HEK293T (cell line): ENCODE measurements around the gene SPTBN4.

Experiments used
- CTCF ChIA-PET: fragments of 350-600 bp; formaldehyde crosslinking; extraction: SDS; loops from one replicate; lab custom pipeline; 2021; ENCODE audit warnings: antibody characterized with exemption, inconsistent platforms; lab: Yijun Ruan, JAX
- POLR2A ChIA-PET: fragments of 350-600 bp; formaldehyde crosslinking; extraction: SDS; loops from one replicate; lab custom pipeline; 2020; ENCODE audit warnings: antibody characterized with exemption, inconsistent platforms; lab: Yijun Ruan, JAX
- DNase-seq: peaks from one replicate; pipeline ENCODE4 v3.0.0; 2012; ENCODE audit warnings: mixed read lengths; ENCODE audit errors: extremely low spot score
- ARNT ChIP-seq: fragments of 450-650 bp; IDR thresholded peaks from 2 replicates; pipeline ENCODE4 v1.6.1; 2017; ENCODE audit warnings: mild to moderate bottlenecking
- BHLHE40 ChIP-seq: fragments of 450-650 bp; IDR thresholded peaks from 2 replicates; pipeline ENCODE4 v1.6.1; 2016; ENCODE audit warnings: mild to moderate bottlenecking, moderate library complexity, borderline replicate concordance
- CTBP1 ChIP-seq: fragments of 450-650 bp; IDR thresholded peaks from 2 replicates; pipeline ENCODE4 v1.6.1; 2016; ENCODE audit warnings: borderline replicate concordance
- ELF4 ChIP-seq: fragments of 450-650 bp; IDR thresholded peaks from 2 replicates; pipeline ENCODE4 v1.6.1; 2017; ENCODE audit warnings: antibody characterized with exemption
- FOXA1 ChIP-seq: fragments of 450-650 bp; IDR thresholded peaks from 2 replicates; pipeline ENCODE4 v1.6.1; 2016; ENCODE audit warnings: mild to moderate bottlenecking
- FOXK2 ChIP-seq: fragments of 450-650 bp; IDR thresholded peaks from 2 replicates; pipeline ENCODE4 v1.6.1; 2016; ENCODE audit warnings: mild to moderate bottlenecking
- FOXM1 ChIP-seq: fragments of 450-650 bp; IDR thresholded peaks from 2 replicates; pipeline ENCODE4 v1.6.1; 2017; ENCODE audit warnings: mild to moderate bottlenecking, borderline replicate concordance
- HDGF ChIP-seq: fragments of 450-650 bp; IDR thresholded peaks from 2 replicates; pipeline ENCODE4 v1.6.1; 2017; ENCODE audit warnings: antibody characterized with exemption, borderline replicate concordance
- L3MBTL2 ChIP-seq: fragments of 450-650 bp; conservative IDR thresholded peaks from 2 replicates; pipeline ENCODE4 v1.6.1; 2016; ENCODE audit warnings: mild to moderate bottlenecking
- LEF1 ChIP-seq: fragments of 450-650 bp; IDR thresholded peaks from 2 replicates; pipeline ENCODE4 v1.6.1; 2017; ENCODE audit warnings: mild to moderate bottlenecking, borderline replicate concordance
- NFRKB ChIP-seq: fragments of 450-650 bp; IDR thresholded peaks from 2 replicates; pipeline ENCODE4 v1.6.1; 2016; ENCODE audit warnings: mild to moderate bottlenecking, moderate library complexity
- SP1 ChIP-seq: fragments of 450-650 bp; IDR thresholded peaks from 2 replicates; pipeline ENCODE4 v1.6.1; 2017
- SUZ12 ChIP-seq: fragments of 450-650 bp; IDR thresholded peaks from 2 replicates; pipeline ENCODE4 v1.6.1; 2016; ENCODE audit warnings: mild to moderate bottlenecking
- TARDBP ChIP-seq: fragments of 450-650 bp; IDR thresholded peaks from 2 replicates; pipeline ENCODE4 v1.6.1; 2016
- ZNF384 ChIP-seq: fragments of 450-650 bp; IDR thresholded peaks from 2 replicates; pipeline ENCODE4 v1.6.1; 2016
- TF ChIP-seq, protein P1 (sequence below): fragments of 450-650 bp; IDR thresholded peaks from 2 replicates; pipeline ENCODE4 v1.6.1; 2016

SPTBN4 gene

DNA sequence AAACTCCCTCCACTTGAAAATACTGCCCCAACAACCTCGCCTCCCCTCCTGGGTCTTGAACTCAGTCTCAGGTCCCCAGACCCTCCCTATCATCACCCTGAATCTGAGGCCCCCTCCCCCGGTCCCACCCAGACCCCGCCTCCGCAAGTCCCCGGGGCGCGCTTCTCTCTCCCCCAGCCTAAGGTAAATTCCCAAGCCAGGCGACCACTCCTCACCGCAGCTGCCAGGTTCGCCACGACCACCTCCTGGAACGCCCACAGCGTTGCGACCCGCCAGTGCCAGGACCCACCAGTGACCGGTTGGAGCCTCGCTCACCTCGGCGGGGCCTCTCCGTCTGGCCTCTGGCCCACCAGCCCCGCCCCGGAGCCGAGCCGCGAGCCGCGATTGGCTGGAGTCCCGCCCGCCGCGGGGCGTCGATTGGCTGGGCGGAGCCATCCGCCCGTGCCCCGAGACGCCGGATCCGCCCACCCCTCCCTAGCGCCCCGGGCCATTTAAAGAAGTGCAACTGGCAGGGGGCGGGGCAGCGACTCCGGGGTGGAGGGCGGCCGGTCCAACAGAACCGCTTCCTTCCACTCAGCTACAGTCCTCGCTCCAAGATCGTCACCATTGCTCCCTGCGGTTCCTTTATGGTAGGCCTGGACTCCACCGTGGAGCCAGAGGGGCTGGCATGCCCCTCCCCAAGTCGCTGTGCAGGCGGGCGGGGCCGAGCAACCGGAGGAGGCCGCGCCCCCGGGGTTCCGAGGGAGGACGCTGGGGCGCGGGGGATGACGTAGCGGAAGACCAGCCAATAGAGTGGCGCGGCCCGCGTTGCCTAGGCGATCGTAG is 22.6 kb upstream of the SPTBN4 start, which contains the start of gene SERTAD3:
TSS of gene SERTAD3 (minus strand) at position 336 of the 825 bp plus-strand sequence. CDS start 2,255 bp downstream, outside the sequence.
- TF ChIP-seq SUZ12 (no peak), HDGF (no peak), BHLHE40 (no peak), FOXK2 (no peak), FOXM1 (no peak), ARNT (no peak), FOXA1 (no peak), SP1 (no peak), TARDBP (no peak), LEF1 (no peak)
- ChIA-PET POLR2A (interaction anchor here (1.0 to 5.8 kb wide), 15 partner anchors 10 to 159 kb away, joined by 3 to 57 read pairs (median 8); partner anchors contain the start of genes AKT2, BLVRB and SERTAD1), CTCF (interaction anchor here (1.4 kb wide), 1 partner anchor 190 kb away, joined by 3 read pairs; no protein-coding TSS in a partner anchor)
- DNase-seq: peak; percentile 92

DNA sequence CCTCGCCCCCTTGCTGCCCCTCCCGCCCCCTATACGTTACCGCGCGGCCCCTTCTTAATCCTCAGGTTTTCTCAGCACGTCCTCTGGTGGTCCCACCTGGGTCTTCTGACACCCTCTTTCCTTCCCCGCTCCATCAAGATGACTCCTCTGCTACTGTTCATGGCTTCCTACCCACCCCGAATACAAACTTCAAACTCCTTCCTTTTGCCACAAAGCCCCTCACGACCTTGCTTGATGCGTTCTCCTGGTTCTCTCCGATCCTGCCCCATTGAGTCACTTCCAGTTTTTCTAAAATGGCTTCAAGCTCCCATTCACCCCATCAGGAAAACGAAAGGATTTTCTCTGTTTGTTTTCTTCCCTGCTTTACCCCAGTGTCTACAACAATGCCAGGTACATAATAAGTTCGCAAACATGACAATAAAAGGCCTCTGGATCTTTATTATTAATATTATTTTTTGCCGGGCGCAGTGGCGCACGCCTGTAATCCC is 21.9 kb upstream of the SPTBN4 start:
- CTCF ChIA-PET: no interaction called here
- DNase-seq: no peak
- TF ChIP-seq FOXM1 (no peak), FOXA1 (no peak), CTBP1 (peak; percentile 46; the same call in 1 of the 2 replicates)
- POLR2A ChIA-PET: interaction anchor here (1.0 to 5.8 kb wide), 5 partner anchors 10 to 24 kb away, joined by 3 to 57 read pairs (median 51); partner anchors contain the start of gene SERTAD1

DNA sequence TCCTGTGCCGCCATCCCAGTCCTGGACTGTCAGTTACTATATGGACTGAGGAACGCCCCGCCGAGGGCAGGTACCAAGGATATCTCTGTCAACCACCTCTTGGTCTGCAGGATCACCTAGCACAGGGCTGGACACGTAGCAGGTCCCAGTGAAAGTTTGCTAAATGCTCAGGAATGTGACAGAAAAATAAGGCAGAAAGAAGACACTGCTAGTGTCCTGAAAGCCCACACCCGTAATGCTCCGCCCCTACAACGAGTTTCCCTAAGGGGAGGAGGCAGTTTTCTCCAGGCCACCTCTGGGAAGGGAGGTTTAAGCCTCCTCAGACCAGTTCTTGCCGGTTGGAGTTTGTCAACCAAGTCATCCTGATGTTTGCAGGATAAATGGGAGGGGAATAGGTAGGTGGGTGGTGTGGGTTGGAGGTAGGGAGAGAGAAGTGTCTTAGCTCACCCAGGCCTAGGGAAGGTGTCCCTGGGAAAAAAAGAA is 21.0 kb upstream of the SPTBN4 start:
- DNase-seq: no peak
- CTCF ChIA-PET: no interaction called here
- TF ChIP-seq CTBP1 (no peak), NFRKB (no peak), ELF4 (no peak), FOXK2 (no peak), ARNT (no peak), SP1 (no peak), SUZ12 (no peak), ZNF384 (no peak), L3MBTL2 (no peak), HDGF (no peak), TARDBP (no peak), LEF1 (no peak), FOXA1 (no peak), FOXM1 (no peak), BHLHE40 (no peak)
- TF ChIP-seq, protein P1, sequence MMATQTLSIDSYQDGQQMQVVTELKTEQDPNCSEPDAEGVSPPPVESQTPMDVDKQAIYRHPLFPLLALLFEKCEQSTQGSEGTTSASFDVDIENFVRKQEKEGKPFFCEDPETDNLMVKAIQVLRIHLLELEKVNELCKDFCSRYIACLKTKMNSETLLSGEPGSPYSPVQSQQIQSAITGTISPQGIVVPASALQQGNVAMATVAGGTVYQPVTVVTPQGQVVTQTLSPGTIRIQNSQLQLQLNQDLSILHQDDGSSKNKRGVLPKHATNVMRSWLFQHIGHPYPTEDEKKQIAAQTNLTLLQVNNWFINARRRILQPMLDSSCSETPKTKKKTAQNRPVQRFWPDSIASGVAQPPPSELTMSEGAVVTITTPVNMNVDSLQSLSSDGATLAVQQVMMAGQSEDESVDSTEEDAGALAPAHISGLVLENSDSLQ: no peak
- POLR2A ChIA-PET: interaction anchor here (1.0 to 4.8 kb wide), 4 partner anchors 9 to 97 kb away, joined by 3 to 57 read pairs (median 4); partner anchors contain the start of genes C19orf47 and PLD3

DNA sequence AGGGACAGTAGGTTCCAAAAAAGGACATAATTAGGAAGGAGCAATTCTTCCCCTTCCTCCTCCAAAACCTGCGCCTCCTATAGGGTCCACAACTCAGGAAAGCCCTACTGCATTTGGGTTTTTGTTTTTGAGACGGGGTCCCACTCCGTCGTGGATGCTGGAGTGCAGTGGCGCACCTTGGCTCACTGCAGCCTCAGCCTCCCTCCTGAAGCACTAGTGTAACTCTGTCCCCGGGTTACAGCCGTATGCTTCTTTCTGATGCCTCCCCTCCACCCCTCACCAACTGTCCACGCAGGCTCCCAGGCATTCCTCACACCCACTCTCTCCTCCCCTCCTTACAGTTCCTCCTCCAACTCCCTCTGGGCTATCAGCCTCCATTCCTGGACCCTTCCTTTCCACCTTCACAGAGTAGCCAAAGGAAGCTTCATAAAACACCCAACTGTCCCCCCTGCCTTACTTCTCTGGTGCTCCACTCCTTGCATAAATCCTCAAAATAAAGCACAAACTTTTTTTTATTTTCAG is 20.5 kb upstream of the SPTBN4 start:
- ChIA-PET POLR2A (interaction anchor here (1.0 kb wide), 2 partner anchors 25 to 98 kb away, joined by 4 to 5 read pairs; partner anchors contain the start of genes C19orf47 and PLD3), CTCF (no interaction called here)
- TF ChIP-seq ARNT (no peak), TARDBP (no peak), FOXK2 (no peak), FOXA1 (no peak), NFRKB (no peak), SUZ12 (no peak), FOXM1 (no peak), BHLHE40 (no peak), CTBP1 (no peak), ELF4 (no peak), LEF1 (no peak)
- TF ChIP-seq, protein P1: no peak

DNA sequence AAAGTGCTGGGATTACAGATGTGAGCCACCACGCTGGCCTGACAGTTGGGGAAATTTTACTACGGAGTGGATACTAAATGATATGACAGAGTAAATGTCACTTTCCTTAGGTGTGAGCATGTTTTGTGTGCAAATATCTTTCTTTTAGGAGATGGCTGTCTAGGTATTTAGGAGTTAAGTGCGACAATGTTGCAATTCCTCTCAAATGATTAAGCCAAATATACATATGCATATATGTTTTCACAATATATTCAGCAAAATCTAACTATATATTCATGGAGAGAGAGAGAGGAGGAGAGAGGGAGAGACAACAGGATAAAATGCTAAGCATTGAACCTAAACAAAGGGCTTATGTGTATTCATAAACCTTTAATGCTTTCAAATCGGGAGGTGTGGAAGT is 17.3 kb upstream of the SPTBN4 start:
- ChIA-PET POLR2A (no interaction called here), CTCF (no interaction called here)
- TF ChIP-seq LEF1 (no peak), HDGF (no peak), SP1 (no peak), TARDBP (no peak), CTBP1 (no peak), ELF4 (no peak)
- DNase-seq: no peak

More for the DNA sequence above, 20.5 kb upstream of the SPTBN4 start:
- no peak for DNase-seq

DNA sequence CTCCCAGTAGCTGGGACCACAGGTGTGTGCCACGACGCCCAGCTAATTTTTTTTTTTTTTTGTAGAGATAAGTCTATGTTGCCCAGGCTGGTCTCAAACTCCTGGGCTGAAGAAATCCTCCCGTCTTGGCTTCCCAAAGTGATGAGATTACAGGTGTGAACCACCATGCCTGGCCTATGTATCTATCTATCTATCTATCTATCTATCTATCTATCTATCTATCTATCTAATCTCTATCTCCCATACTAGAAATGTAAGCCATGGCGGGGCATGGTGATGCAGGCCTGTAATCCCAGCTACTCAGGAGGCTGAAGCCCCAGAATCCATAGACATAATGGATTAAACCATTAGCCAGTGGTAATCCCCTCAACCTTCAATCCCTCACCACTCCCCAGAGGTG is 16.1 kb upstream of the SPTBN4 start:
- POLR2A ChIA-PET: no interaction called here
- TF ChIP-seq ZNF384 (no peak), BHLHE40 (no peak), L3MBTL2 (no peak), FOXK2 (no peak), LEF1 (no peak), SUZ12 (no peak), HDGF (no peak), ARNT (no peak), ELF4 (no peak), FOXM1 (no peak), FOXA1 (no peak), TARDBP (no peak), SP1 (no peak), CTBP1 (no peak)
- TF ChIP-seq, protein P1: no peak
- CTCF ChIA-PET: interaction anchor here (0.7 kb wide), 1 partner anchor 8 kb away, joined by 3 read pairs; no protein-coding TSS in a partner anchor
- DNase-seq: no peak
